ENCODE data around the gene RAB5B. TPM values are rescaled to one million over a fixed set of nuclear protein-coding genes. Genes with fewer than 3 reads are reported as not detected.

Gene RAB5B, protein sequence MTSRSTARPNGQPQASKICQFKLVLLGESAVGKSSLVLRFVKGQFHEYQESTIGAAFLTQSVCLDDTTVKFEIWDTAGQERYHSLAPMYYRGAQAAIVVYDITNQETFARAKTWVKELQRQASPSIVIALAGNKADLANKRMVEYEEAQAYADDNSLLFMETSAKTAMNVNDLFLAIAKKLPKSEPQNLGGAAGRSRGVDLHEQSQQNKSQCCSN
- polyA plus RNA-seq (2013, experiment 1 of 2): 108 TPM
- 91.2 TPM for polyA plus RNA-seq (2013, experiment 2 of 2)

DNA sequence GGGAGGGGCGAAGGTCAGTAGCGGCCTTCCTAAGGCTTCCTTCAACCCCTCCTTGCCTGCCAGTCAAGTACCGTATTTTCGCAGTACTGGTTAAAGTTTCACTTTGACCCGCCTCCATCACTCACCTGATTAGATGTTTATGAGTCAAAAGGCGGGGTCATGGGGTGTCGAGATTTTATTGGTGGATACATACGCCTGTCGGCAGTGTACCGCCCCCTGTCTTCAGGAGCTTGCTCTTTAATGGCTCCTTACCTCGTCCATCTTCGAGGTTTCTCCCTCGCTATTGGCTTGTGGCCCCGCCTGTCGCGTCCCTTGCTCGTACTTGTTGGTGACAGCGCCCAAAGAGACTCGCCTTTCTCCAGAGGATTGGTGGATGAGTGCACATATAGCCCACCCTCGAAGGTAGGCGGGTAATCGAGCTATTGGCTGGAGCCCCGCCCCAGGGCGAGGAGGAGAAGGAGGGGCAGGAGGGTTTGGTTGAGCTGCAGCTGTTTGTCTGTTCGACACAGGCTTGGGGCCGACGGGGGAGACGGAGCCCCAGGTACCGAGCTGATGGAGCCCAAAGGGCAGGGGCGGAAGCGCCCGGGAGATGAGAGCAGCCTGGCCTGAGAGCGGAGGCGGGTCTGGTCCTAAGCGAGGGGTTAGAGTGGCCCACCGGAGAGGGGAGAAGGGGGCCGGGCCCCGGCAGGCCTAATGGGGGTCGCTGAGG is at the start of gene RAB5B:
RAB5B (plus strand) TSS at position 480 of the 709 bp plus-strand sequence. CDS start 12,883 bp downstream, outside the sequence.
- Histone ChIP-seq H3K9me3 (ENCODE audit: control insufficient read depth, low read length) (no peaks in the 10 kb centered on the region), H3K4me3 (ENCODE audit: extremely low read depth, insufficient read depth, low read length, poor library complexity, severe bottlenecking) (peak within 1 kb of the TSS; percentile 100), H3K4me1 (ENCODE audit: control insufficient read depth, insufficient read depth, low read length, poor library complexity, severe bottlenecking) (peaks cover 18% of the 10 kb centered on the region), H3K27ac (ENCODE audit: low read depth, low read length, severe bottlenecking) (peak within 1 kb of the TSS; percentile 89), H3K36me3 (ENCODE audit: control insufficient read depth, insufficient read depth, low read length) (peaks cover 73% of the 10 kb centered on the region)
- WGBS, 2 experiments (ENCODE audit: insufficient coverage in 2 of 2): 0 to 1% methylated on average over 25 to 28 of the region's 39 CpGs

DNA sequence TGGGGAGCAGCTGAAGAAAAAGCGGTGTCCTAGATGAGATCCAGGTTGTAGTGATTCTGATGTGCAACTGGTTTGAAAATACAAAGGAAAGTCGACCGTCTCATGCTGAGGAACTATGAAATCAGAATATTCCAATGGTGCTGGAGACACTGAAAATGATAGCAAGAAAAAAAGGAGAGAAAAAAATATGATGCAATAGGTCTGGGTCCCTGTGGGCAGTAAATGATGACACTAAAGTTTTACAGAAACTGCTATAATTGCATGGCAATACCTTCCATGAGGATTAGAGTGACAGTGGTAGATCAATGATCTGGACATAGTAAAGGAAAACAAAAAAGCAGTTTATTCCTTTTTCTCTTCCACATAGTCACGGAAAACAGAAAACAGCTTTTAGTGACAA is 48.5 kb upstream of the RAB5B start:
- Histone ChIP-seq H3K36me3 (ENCODE audit: control insufficient read depth, insufficient read depth, low read length) (peaks cover 55% of the 10 kb centered on the region), H3K4me3 (ENCODE audit: extremely low read depth, insufficient read depth, low read length, poor library complexity, severe bottlenecking) (peak overlapping the region; percentile 93), H3K9me3 (ENCODE audit: control insufficient read depth, low read length) (no peaks in the 10 kb centered on the region), H3K4me1 (ENCODE audit: control insufficient read depth, insufficient read depth, low read length, poor library complexity, severe bottlenecking) (peaks cover 14% of the 10 kb centered on the region), H3K27ac (ENCODE audit: low read depth, low read length, severe bottlenecking) (no peak overlapping the region)
- 92 to 100% methylated on average over 3 of the region's 4 CpGs for WGBS, 2 experiments (ENCODE audit: insufficient coverage in 2 of 2)

- Histone ChIP-seq H3K36me3 (ENCODE audit: control insufficient read depth, insufficient read depth, low read length) (peaks cover 48% of the 10 kb centered on the region), H3K4me1 (ENCODE audit: control insufficient read depth, insufficient read depth, low read length, poor library complexity, severe bottlenecking) (peaks cover 14% of the 10 kb centered on the region), H3K4me3 (ENCODE audit: extremely low read depth, insufficient read depth, low read length, poor library complexity, severe bottlenecking) (peak overlapping the region; percentile 93), H3K27ac (ENCODE audit: low read depth, low read length, severe bottlenecking) (peak overlapping the region; percentile 51), H3K9me3 (ENCODE audit: control insufficient read depth, low read length) (no peaks in the 10 kb centered on the region)
- WGBS, 2 experiments (ENCODE audit: insufficient coverage in 2 of 2): 0 to 18% methylated on average over 4 to 7 of the region's 10 CpGs
Observed at GRCh38 chr12:55925870-55926737, 47.8 kb upstream of the RAB5B start.

GRCh38 chr12:55926738-55927587 is 46.9 kb upstream of the RAB5B start:
- H3K27ac ChIP-seq (ENCODE audit: low read depth, low read length, severe bottlenecking): peak overlapping the region; percentile 51
- H3K4me3 ChIP-seq (ENCODE audit: extremely low read depth, insufficient read depth, low read length, poor library complexity, severe bottlenecking): peak overlapping the region; percentile 93
- peaks cover 20% of the 10 kb centered on the region for H3K4me1 ChIP-seq (ENCODE audit: control insufficient read depth, insufficient read depth, low read length, poor library complexity, severe bottlenecking)
- peaks cover 41% of the 10 kb centered on the region for H3K36me3 ChIP-seq (ENCODE audit: control insufficient read depth, insufficient read depth, low read length)
- 0 to 1% methylated on average over 24 to 27 of the region's 42 CpGs for WGBS, 2 experiments (ENCODE audit: insufficient coverage in 2 of 2)
- no peaks in the 10 kb centered on the region for H3K9me3 ChIP-seq (ENCODE audit: control insufficient read depth, low read length)

GRCh38 chr12:55927588-55928502 is 46.0 kb upstream of the RAB5B start, which contains the start of gene PYM1:
TSS of gene PYM1 (minus strand) at chr12:55927894. CDS start at chr12:55927761, 133 bp downstream.
- no peaks in the 10 kb centered on the region for H3K9me3 ChIP-seq (ENCODE audit: control insufficient read depth, low read length)
- H3K4me3 ChIP-seq (ENCODE audit: extremely low read depth, insufficient read depth, low read length, poor library complexity, severe bottlenecking): peak within 1 kb of the TSS; percentile 93
- H3K4me1 ChIP-seq (ENCODE audit: control insufficient read depth, insufficient read depth, low read length, poor library complexity, severe bottlenecking): peaks cover 26% of the 10 kb centered on the region
- 8 to 12% methylated on average over 35 to 46 of the region's 49 CpGs for WGBS, 2 experiments (ENCODE audit: insufficient coverage in 2 of 2)
- peaks cover 33% of the 10 kb centered on the region for H3K36me3 ChIP-seq (ENCODE audit: control insufficient read depth, insufficient read depth, low read length)
- H3K27ac ChIP-seq (ENCODE audit: low read depth, low read length, severe bottlenecking): peak within 1 kb of the TSS; percentile 51

DNA sequence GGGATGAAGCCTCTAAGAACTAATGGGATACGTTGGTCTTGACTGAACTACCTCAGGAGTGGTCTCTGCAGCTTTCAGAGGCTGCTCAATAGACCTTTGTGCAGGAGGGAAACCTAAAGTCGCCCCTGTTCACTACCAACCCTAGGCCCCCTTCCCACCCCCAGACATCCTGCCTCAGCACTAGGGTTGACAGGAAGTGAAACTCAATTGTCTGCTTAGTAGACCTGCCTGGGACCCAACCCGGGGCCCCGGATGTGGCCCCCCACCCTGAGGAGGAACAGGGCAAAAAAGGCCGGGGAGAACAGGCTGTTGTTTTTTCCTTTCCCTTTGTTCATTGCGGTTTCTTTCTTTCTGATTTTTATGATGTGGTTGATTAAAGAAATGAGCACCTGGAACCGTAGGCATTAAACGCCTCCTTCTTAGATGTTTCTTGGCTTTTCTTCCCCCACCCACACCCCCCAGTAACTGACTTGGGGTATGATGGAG is 44.5 kb upstream of the RAB5B start:
- Histone ChIP-seq H3K27ac (ENCODE audit: low read depth, low read length, severe bottlenecking) (peak overlapping the region; percentile 26), H3K9me3 (ENCODE audit: control insufficient read depth, low read length) (no peaks in the 10 kb centered on the region), H3K4me1 (ENCODE audit: control insufficient read depth, insufficient read depth, low read length, poor library complexity, severe bottlenecking) (peaks cover 35% of the 10 kb centered on the region), H3K36me3 (ENCODE audit: control insufficient read depth, insufficient read depth, low read length) (peaks cover 20% of the 10 kb centered on the region), H3K4me3 (ENCODE audit: extremely low read depth, insufficient read depth, low read length, poor library complexity, severe bottlenecking) (no peak overlapping the region)
- 85 to 96% methylated on average over 4 of the region's 8 CpGs for WGBS, 2 experiments (ENCODE audit: insufficient coverage in 2 of 2)

- peak within 1 kb of the TSS; percentile 45 for H3K27ac ChIP-seq (ENCODE audit: low read depth, low read length, severe bottlenecking)
- 60% methylated on average over 1 of the region's 3 CpGs; no CpG with 5 or more reads in 1 of the 2 experiments for WGBS, 2 experiments (ENCODE audit: insufficient coverage in 2 of 2)
Observed at GRCh38 chr12:55930771-55931316, 43.0 kb upstream of the RAB5B start, which contains the start of gene DGKA. TSS of gene DGKA (plus strand) at chr12:55931162. CDS start at chr12:55936504, 5,342 bp downstream.

GRCh38 chr12:55931317-55931779 is 42.5 kb upstream of the RAB5B start:
- peak overlapping the region; percentile 62 for H3K4me3 ChIP-seq (ENCODE audit: extremely low read depth, insufficient read depth, low read length, poor library complexity, severe bottlenecking)
- H3K4me1 ChIP-seq (ENCODE audit: control insufficient read depth, insufficient read depth, low read length, poor library complexity, severe bottlenecking): peaks cover 42% of the 10 kb centered on the region
- H3K36me3 ChIP-seq (ENCODE audit: control insufficient read depth, insufficient read depth, low read length): peaks cover under 1% of the 10 kb centered on the region
- no peaks in the 10 kb centered on the region for H3K9me3 ChIP-seq (ENCODE audit: control insufficient read depth, low read length)
- 28 to 34% methylated on average over 9 of the region's 10 CpGs for WGBS, 2 experiments (ENCODE audit: insufficient coverage in 2 of 2)
- H3K27ac ChIP-seq (ENCODE audit: low read depth, low read length, severe bottlenecking): peak overlapping the region; percentile 45

More at GRCh38 chr12:55930771-55931316, 43.0 kb upstream of the RAB5B start, which contains the start of gene DGKA:
- Histone ChIP-seq H3K4me3 (ENCODE audit: extremely low read depth, insufficient read depth, low read length, poor library complexity, severe bottlenecking) (peak within 1 kb of the TSS; percentile 62), H3K9me3 (ENCODE audit: control insufficient read depth, low read length) (no peaks in the 10 kb centered on the region), H3K36me3 (ENCODE audit: control insufficient read depth, insufficient read depth, low read length) (peaks cover 5% of the 10 kb centered on the region), H3K4me1 (ENCODE audit: control insufficient read depth, insufficient read depth, low read length, poor library complexity, severe bottlenecking) (peaks cover 42% of the 10 kb centered on the region)

Data from mesodermal cell (in vitro differentiated cells).